GM18861 (cell line): ENCODE measurements around the gene MED12L.
"Not testable (repeated sequence)": the region's sequence is repeated elsewhere in the genome, so short reads cannot be mapped to it uniquely, and the experiment has no call there.

ENCODE experiments used
- ATAC-seq: cut with Tn5 transposase; IDR thresholded peaks from one replicate; pipeline ENCODE4 v1.9.1; 2021; ENCODE audit not compliant: unreplicated experiment

The MED12L gene

GRCh38 chr3:151236736-151237135, 151.3 kb downstream of the MED12L start:
- ATAC-seq, result no peak

GRCh38 chr3:151242006-151242405, 156.5 kb downstream of the MED12L start:
- ATAC-seq, result not testable (repeated sequence)

- no peak for ATAC-seq
Observed at GRCh38 chr3:151248772-151249337, 163.4 kb downstream of the MED12L start.

GRCh38 chr3:151256749-151257148, 171.3 kb downstream of the MED12L start:
- no peak for ATAC-seq

- no peak for ATAC-seq
Observed at GRCh38 chr3:151259664-151260063, 174.2 kb downstream of the MED12L start.

- ATAC-seq, result no peak
Observed at GRCh38 chr3:151262871-151263525, 177.5 kb downstream of the MED12L start.

- ATAC-seq, result no peak
Observed at GRCh38 chr3:151264605-151265004, 179.1 kb downstream of the MED12L start.

GRCh38 chr3:151265166-151265565, 179.7 kb downstream of the MED12L start:
- no peak for ATAC-seq

GRCh38 chr3:151265866-151266265, 180.4 kb downstream of the MED12L start:
- ATAC-seq, result peak; percentile 96

GRCh38 chr3:151267066-151267465, 181.6 kb downstream of the MED12L start:
- ATAC-seq, result no peak

GRCh38 chr3:151268267-151269235, 183.1 kb downstream of the MED12L start:
- peak; percentile 40 for ATAC-seq

GRCh38 chr3:151269631-151270030, 184.2 kb downstream of the MED12L start:
- ATAC-seq, result no peak

GRCh38 chr3:151275091-151275490, 189.6 kb downstream of the MED12L start:
- no peak for ATAC-seq

GRCh38 chr3:151276038-151276686, 190.7 kb downstream of the MED12L start:
- ATAC-seq, result peak; percentile 3

GRCh38 chr3:151276687-151277042, 191.2 kb downstream of the MED12L start:
- peak; percentile 54 for ATAC-seq

GRCh38 chr3:151278230-151278629, 192.8 kb downstream of the MED12L start, which contains the start of gene P2RY14:
TSS of gene P2RY14 (minus strand) at chr3:151278542. CDS start at chr3:151214316, 64,226 bp downstream.
- ATAC-seq, result no peak

- no peak for ATAC-seq
Observed at GRCh38 chr3:151281671-151282324, 196.3 kb downstream of the MED12L start.

- ATAC-seq, result peak; percentile 64
Observed at GRCh38 chr3:151282921-151283320, 197.5 kb downstream of the MED12L start.

GRCh38 chr3:151283387-151283786, 197.9 kb downstream of the MED12L start:
- ATAC-seq, result no peak

- no peak for ATAC-seq
Observed at GRCh38 chr3:151283907-151284461, 198.5 kb downstream of the MED12L start.
